GM12864 (cell line): ENCODE data around the gene PLEKHA7.

Source experiments
- DNase-seq: peaks from one replicate; pipeline ENCODE4 v3.0.0-alpha.2; 2011; ENCODE audit warnings: low read depth
- H3K4me3 ChIP-seq: 2 replicates; pipeline ENCODE4 v1.5.1; 2011; ENCODE audit warnings: mild to moderate bottlenecking, low read depth, low read length, control low read depth
- CTCF ChIP-seq: IDR thresholded peaks from 2 replicates; pipeline ENCODE4 v1.5.1; 2011; ENCODE audit warnings: low read depth, mild to moderate bottlenecking, moderate library complexity, low read length, control low read depth, inconsistent platforms; ENCODE audit errors: missing control alignments

PLEKHA7 gene

GRCh38 chr11:16758382-16759024 lies 255.7 kb downstream of the PLEKHA7 start:
- TF ChIP-seq CTCF: no peak
- no peak for DNase-seq
- H3K4me3 ChIP-seq: no peak overlapping the region

- no peak for DNase-seq
- TF ChIP-seq CTCF: no peak
- no peak overlapping the region for H3K4me3 ChIP-seq
These were observed 263.8 kb downstream of the PLEKHA7 start for GRCh38 chr11:16750417-16750816.

GRCh38 chr11:16749666-16750065 lies 264.5 kb downstream of the PLEKHA7 start:
- no peak for DNase-seq
- TF ChIP-seq CTCF: no peak

GRCh38 chr11:16749092-16749491 lies 265.1 kb downstream of the PLEKHA7 start:
- no peak for DNase-seq
- no peak for TF ChIP-seq CTCF
- H3K4me3 ChIP-seq: no peak overlapping the region

More at GRCh38 chr11:16749666-16750065, 264.5 kb downstream of the PLEKHA7 start:
- H3K4me3 ChIP-seq: no peak overlapping the region

- TF ChIP-seq CTCF: no peak
- H3K4me3 ChIP-seq: no peak overlapping the region
- no peak for DNase-seq
These were observed 268.1 kb downstream of the PLEKHA7 start for GRCh38 chr11:16745950-16746605.

GRCh38 chr11:16744128-16744725 lies 270.0 kb downstream of the PLEKHA7 start:
- no peak for TF ChIP-seq CTCF
- no peak for DNase-seq
- H3K4me3 ChIP-seq: no peak overlapping the region
